A673 (cell line): ENCODE data around the gene CXCR6.

Experiments used
- EZH2 ChIP-seq: fragments of 200-600 bp; sonication (generic); IDR thresholded peaks from 2 replicates; pipeline ENCODE4 v1.6.1; 2017; ENCODE audit warnings: borderline replicate concordance, low read depth, mild to moderate bottlenecking, mixed read lengths, antibody characterized with exemption, low read length; ENCODE audit not compliant: poor library complexity, severe bottlenecking
- TF ChIP-seq, protein P1 (sequence below): fragments of 300-800, 200-600 bp; sonication (generic); conservative IDR thresholded peaks from 2 replicates; pipeline ENCODE4 v1.5.1; 2017; ENCODE audit warnings: low read depth, mild to moderate bottlenecking, antibody characterized with exemption, low read length, moderate library complexity, mixed read lengths

DNA sequence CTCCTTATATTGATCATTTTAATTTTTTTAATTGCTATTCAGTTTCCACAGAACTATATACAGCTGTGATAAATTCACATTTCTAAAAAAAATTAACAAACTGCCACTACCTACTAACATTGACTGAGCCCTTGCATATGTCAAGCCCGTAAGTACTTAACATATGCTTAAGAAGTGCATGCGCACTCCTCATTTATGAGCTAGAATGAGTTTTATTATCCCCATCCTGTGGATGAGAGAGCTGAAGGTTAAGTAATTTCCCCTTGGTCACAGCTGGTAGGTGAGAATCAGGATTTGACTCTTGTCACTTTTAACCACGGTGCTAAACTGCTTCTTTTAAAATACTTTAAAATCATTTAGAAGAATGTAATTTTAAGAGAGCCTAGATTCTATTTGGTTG lies 25.9 kb downstream of the CXCR6 start:
- TF ChIP-seq, protein P1, sequence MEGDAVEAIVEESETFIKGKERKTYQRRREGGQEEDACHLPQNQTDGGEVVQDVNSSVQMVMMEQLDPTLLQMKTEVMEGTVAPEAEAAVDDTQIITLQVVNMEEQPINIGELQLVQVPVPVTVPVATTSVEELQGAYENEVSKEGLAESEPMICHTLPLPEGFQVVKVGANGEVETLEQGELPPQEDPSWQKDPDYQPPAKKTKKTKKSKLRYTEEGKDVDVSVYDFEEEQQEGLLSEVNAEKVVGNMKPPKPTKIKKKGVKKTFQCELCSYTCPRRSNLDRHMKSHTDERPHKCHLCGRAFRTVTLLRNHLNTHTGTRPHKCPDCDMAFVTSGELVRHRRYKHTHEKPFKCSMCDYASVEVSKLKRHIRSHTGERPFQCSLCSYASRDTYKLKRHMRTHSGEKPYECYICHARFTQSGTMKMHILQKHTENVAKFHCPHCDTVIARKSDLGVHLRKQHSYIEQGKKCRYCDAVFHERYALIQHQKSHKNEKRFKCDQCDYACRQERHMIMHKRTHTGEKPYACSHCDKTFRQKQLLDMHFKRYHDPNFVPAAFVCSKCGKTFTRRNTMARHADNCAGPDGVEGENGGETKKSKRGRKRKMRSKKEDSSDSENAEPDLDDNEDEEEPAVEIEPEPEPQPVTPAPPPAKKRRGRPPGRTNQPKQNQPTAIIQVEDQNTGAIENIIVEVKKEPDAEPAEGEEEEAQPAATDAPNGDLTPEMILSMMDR: no peak
- TF ChIP-seq EZH2: no peak
